Measurements from ENCODE around the gene KCNT2.

Gene KCNT2

DNA sequence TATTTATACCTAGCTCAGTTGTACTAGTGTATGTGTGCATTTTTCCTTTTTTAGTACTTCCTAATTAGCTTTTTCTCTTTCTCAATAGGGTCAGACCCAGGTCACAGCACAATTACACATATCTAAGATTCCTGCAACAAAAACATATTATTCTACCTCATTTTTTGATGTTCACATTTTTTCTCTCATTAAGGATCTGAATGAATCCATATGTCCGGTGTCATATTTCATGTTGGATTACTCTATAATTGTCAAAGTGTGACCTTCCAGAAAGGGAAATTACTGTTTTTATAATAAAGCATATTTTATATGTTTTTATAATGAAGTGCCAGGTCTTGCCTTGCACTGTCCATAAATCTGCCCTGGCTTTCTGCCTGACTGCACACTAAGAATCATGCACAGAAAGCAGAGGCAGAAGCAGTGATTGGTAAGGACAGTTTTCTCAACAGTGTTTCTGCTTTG is 143.7 kb downstream of the KCNT2 start:
- no peak overlapping the region for H3K27ac ChIP-seq
- no peak for DNase-seq
- TF ChIP-seq CTCF (IDR thresholded peaks at IDR 0.05; ENCODE audit: low read depth, low read length): no peak

GRCh38 chr1:196462086-196462485 is 146.2 kb downstream of the KCNT2 start:
- no peak overlapping the region for H3K27ac ChIP-seq
- DNase-seq: no peak

More for the DNA sequence above, 143.7 kb downstream of the KCNT2 start:
- Histone ChIP-seq H3K9me3 (ENCODE audit: severe bottlenecking) (no peaks in the 10 kb centered on the region), H3K4me3 (ENCODE audit: low read depth, low read length) (no peak overlapping the region), H3K36me3 (peaks cover 21% of the 10 kb centered on the region), H3K27me3 (ENCODE audit: insufficient read depth, low read depth, severe bottlenecking) (no peaks in the 10 kb centered on the region)

DNA sequence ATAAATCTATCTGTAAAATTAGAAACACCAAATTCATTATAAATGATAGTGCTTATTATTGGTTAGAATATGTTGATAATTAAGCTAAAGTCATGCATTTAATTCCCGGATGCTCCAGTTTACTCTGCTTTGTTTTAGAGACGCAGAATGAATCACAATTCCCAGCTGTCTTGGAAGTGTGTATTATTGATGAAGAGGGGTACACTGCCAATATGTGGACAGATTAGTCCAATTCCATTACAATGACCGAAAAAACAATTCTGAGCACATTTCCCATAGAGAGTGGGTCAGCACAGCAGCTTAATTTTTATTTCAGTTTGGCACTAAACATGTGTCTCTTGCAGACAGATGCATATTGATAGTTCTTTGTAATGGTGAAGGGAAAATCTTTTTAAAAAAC is 146.7 kb downstream of the KCNT2 start:
- no peaks in the 10 kb centered on the region for H3K27me3 ChIP-seq (ENCODE audit: insufficient read depth, low read depth, severe bottlenecking)
- no peaks in the 10 kb centered on the region for H3K9me3 ChIP-seq (ENCODE audit: severe bottlenecking)
- no peak overlapping the region for H3K4me3 ChIP-seq (ENCODE audit: low read depth, low read length)
- no peak for DNase-seq
- peaks cover 14% of the 10 kb centered on the region for H3K36me3 ChIP-seq
- H3K27ac ChIP-seq: no peak overlapping the region
- no peak for TF ChIP-seq CTCF (IDR thresholded peaks at IDR 0.05; ENCODE audit: low read depth, low read length)

More at GRCh38 chr1:196462086-196462485, 146.2 kb downstream of the KCNT2 start:
- Histone ChIP-seq H3K36me3 (peaks cover 20% of the 10 kb centered on the region), H3K4me3 (ENCODE audit: low read depth, low read length) (no peak overlapping the region), H3K9me3 (ENCODE audit: severe bottlenecking) (no peaks in the 10 kb centered on the region), H3K27me3 (ENCODE audit: insufficient read depth, low read depth, severe bottlenecking) (no peaks in the 10 kb centered on the region)
- no peak for TF ChIP-seq CTCF (IDR thresholded peaks at IDR 0.05; ENCODE audit: low read depth, low read length)

DNA sequence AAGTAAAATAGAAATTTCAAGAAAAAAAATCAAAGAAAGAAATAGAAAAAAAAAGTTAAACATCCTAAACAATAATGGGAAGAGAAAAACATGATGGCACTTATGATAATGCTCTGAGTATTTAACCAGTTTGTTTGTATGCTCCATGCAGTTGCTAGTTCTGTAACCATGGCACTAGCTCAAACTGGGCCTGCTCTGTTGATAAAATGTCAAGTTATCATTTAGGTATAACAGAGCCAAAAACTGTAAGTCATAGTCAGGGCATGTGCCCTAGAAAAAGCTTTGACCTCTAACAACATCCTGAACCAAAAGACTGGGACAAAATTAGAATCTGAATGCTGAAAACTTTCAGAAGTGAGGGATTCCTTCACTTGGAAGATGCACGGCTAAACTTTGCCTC is 148.9 kb downstream of the KCNT2 start:
- Histone ChIP-seq H3K4me3 (ENCODE audit: low read depth, low read length) (no peak overlapping the region), H3K9me3 (ENCODE audit: severe bottlenecking) (no peaks in the 10 kb centered on the region), H3K27ac (no peak overlapping the region), H3K36me3 (peaks cover 8% of the 10 kb centered on the region), H3K27me3 (ENCODE audit: insufficient read depth, low read depth, severe bottlenecking) (no peaks in the 10 kb centered on the region)
- no peak for TF ChIP-seq CTCF (IDR thresholded peaks at IDR 0.05; ENCODE audit: low read depth, low read length)
- DNase-seq: no peak

- DNase-seq: no peak
- Histone ChIP-seq H3K4me3 (ENCODE audit: low read depth, low read length) (no peak overlapping the region), H3K36me3 (no peaks in the 10 kb centered on the region), H3K27me3 (ENCODE audit: insufficient read depth, low read depth, severe bottlenecking) (no peaks in the 10 kb centered on the region), H3K27ac (no peak overlapping the region), H3K9me3 (ENCODE audit: severe bottlenecking) (no peaks in the 10 kb centered on the region)
- no peak for TF ChIP-seq CTCF (IDR thresholded peaks at IDR 0.05; ENCODE audit: low read depth, low read length)
Observed at GRCh38 chr1:196454792-196455191, 153.4 kb downstream of the KCNT2 start.

- H3K4me3 ChIP-seq (ENCODE audit: low read depth, low read length): no peak overlapping the region
- no peaks in the 10 kb centered on the region for H3K27me3 ChIP-seq (ENCODE audit: insufficient read depth, low read depth, severe bottlenecking)
- H3K36me3 ChIP-seq: no peaks in the 10 kb centered on the region
- TF ChIP-seq CTCF (IDR thresholded peaks at IDR 0.05; ENCODE audit: low read depth, low read length): no peak
- H3K27ac ChIP-seq: no peak overlapping the region
- no peaks in the 10 kb centered on the region for H3K9me3 ChIP-seq (ENCODE audit: severe bottlenecking)
- DNase-seq: no peak
Observed at GRCh38 chr1:196451103-196451502, 157.1 kb downstream of the KCNT2 start.

Measured in WERI-Rb-1 (cell line).